T1000 (cell line): ENCODE measurements around the gene MMP17.
A peak's percentile ranks its signal among the peaks of the same experiment; 100 is the strongest.

Experiments used
- DNase-seq: peaks from one replicate; lab custom pipeline; 2025; ENCODE audit warnings: mixed read lengths; lab: John Stamatoyannopoulos, UW

Gene MMP17

GRCh38 chr12:131894981-131895639 lies 66.9 kb downstream of the MMP17 start:
- no peak for DNase-seq

DNA sequence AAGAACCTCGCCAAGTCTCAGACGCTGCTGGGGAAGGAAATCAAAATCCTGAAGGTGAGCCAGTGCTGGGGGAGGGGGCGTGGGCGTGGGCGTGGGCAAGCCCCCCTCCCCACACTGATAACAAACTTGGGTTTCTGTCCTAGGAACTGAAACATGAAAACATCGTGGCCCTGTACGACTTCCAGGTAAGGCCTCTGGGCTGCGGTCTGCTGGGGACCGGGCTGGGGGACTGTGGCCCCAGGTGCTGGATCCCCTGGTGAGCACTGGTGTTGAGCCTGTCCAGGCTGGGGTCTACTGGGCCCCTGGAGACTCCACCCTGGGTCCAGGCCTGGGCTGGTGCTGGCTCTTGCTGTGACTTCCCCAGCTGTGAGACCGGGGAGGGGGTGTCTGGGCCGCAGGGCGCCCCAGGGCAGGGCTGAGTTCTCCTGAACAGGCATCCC lies 67.5 kb downstream of the MMP17 start:
- no peak for DNase-seq

DNA sequence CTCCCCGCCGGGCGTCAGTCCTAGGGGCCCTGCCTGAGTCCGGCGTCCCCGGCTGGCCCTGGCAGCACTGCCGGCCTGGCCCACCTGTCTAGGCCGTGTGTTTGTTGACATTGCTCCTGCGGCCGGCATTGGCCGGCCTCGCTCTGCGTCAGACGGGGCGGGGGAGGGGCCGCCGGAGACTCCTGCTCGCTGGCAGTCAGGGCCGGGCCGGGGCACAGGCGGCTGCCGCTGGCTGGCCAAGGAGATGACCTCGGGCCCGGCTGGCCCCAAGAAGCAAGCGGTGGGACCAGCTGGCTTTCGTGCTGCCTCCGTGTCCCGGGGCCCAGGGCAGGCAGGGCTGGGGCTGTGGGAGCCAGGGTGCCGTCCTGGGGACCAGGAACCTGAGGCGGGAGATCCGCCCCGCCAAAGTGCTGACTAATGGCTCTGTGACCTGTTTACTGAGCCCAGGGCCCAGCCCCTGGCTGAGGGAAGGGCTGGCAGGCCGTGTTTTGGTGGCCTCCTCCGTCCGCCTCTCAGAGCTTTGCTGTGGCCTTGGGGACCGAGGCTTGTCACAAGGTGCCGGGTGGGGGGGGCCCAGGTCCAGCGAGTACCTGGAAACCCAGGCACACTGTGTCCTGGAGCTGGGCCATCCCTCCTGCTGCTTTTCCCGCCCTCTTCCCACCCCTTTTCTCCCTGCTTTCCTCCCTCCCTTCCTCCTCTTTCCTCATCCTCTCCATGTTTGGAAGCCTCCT lies 68.1 kb downstream of the MMP17 start:
- DNase-seq, result peak; percentile 55

DNA sequence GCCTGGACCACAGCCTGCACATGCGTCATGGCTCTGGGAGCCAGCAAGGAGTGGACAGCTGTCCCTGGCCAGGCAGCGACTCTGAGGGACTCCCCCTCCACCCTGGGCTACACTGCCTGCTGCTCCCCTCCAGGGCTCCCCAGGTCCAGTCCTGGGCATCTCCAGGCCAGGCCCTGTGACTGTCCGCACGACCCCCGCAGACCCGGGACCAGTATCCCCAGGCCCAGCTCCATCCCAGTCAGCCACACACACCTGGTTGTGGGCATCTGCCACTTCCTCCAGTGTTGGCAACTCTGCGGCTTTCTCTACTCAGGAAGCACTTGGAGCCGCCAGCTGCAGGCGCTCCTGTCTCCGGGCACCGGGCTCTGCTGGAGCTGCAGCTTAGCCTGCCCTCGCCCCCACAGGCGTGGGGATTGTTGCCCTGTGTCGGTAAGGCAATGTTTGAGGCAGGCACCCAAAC lies 68.6 kb downstream of the MMP17 start:
- DNase-seq, result no peak

DNA sequence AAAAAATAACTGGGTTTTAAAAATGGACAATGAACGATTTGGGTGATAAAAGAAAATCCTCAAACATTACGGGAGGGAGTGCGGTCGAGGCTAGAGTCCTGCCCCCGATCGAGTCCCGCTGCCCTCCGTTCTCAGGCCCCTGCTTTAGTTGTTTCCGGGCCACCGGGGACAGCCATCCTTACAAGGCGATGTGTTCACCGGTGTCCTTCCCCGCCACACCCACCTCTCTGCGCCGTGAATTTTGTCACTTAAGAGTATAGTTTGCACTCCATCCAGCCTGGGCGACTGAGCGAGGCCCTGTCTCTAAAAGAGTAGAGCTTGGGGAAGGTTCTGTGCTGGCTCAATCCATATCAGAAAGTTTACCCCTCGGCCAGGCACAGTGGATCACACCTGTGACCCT lies 69.1 kb downstream of the MMP17 start:
- no peak for DNase-seq

DNA sequence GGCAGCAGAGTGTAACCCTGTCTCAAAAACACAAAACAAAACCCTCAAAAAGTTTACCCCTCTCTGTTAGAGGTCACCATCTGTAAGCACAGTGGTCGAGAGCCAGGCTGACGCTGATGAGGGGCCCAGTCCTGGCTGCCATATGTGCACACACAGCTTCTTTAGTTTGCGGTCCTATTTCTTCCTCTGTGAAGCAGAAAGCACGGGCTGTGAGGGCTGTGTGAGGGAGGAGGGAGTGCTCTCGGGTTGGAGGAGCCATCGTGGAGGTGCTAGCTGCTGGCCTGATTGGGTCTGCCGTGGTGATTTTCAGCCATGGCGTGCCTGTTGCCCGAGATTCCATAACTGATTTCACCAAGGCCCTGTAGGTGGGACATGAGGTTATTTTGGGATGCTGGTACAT lies 69.7 kb downstream of the MMP17 start:
- no peak for DNase-seq

- DNase-seq, result no peak
These were observed 72.2 kb downstream of the MMP17 start for GRCh38 chr12:131900397-131900796.
